NCI-H2196 treated with DMSO at 0.1 percent for 48 hours (cell line): ENCODE data around the gene VSIR.

Experiments used
- DNase-seq: peaks from one replicate; lab custom pipeline; 2025; ENCODE audit not compliant: unreplicated experiment; lab: John Stamatoyannopoulos, UW

Gene VSIR

GRCh38 chr10:71747551-71748523, 25.5 kb downstream of the VSIR start:
- no peak for DNase-seq

GRCh38 chr10:71747039-71747531, 26.2 kb downstream of the VSIR start:
- DNase-seq: no peak

GRCh38 chr10:71746344-71747037, 26.8 kb downstream of the VSIR start:
- DNase-seq: no peak

GRCh38 chr10:71745664-71746250, 27.6 kb downstream of the VSIR start:
- no peak for DNase-seq

- DNase-seq: no peak
Measured at GRCh38 chr10:71744897-71745663, 28.2 kb downstream of the VSIR start.

GRCh38 chr10:71743866-71744265, 29.5 kb downstream of the VSIR start:
- DNase-seq: no peak

- DNase-seq: no peak
Measured at GRCh38 chr10:71743089-71743838, 30.1 kb downstream of the VSIR start.

GRCh38 chr10:71742301-71743088, 30.8 kb downstream of the VSIR start:
- no peak for DNase-seq

GRCh38 chr10:71741671-71742070, 31.6 kb downstream of the VSIR start:
- DNase-seq: no peak

GRCh38 chr10:71741029-71741428, 32.3 kb downstream of the VSIR start:
- DNase-seq: no peak

- DNase-seq: no peak
Measured at GRCh38 chr10:71740069-71740653, 33.2 kb downstream of the VSIR start.

- DNase-seq: no peak
Measured at GRCh38 chr10:71739358-71739900, 33.9 kb downstream of the VSIR start.

- no peak for DNase-seq
Measured at GRCh38 chr10:71737834-71738197, 35.5 kb downstream of the VSIR start.

- peak; percentile 2 for DNase-seq
Measured at GRCh38 chr10:71737001-71737833, 36.1 kb downstream of the VSIR start.

GRCh38 chr10:71736570-71736952, 36.8 kb downstream of the VSIR start:
- no peak for DNase-seq

- DNase-seq: no peak
Measured at GRCh38 chr10:71735709-71736569, 37.4 kb downstream of the VSIR start.

GRCh38 chr10:71734797-71735196, 38.5 kb downstream of the VSIR start:
- no peak for DNase-seq
